GM23338 (cell line): Measurements from ENCODE around the gene KRTAP5-1. TPM values are rescaled to one million over a fixed set of nuclear protein-coding genes. Genes with fewer than 3 reads are reported as not detected.

Experiments used
- ATAC-seq: fragments of 200-7000 bp; cut with Tn5 transposase; 3 replicates; pipeline ENCODE4 v1.9.1; 2020
- DNase-seq: peaks from one replicate; pipeline ENCODE4 v3.0.0-alpha.2; 2015; ENCODE audit warnings: low spot score
- H2AFZ ChIP-seq: fragments of 200-600 bp; sonication (generic); 2 replicates; pipeline ENCODE4 v1.8.0; 2016; ENCODE audit warnings: antibody characterized with exemption, mild to moderate bottlenecking, moderate library complexity
- H3F3A ChIP-seq: fragments of 200-600 bp; sonication (generic); replicated peaks from 2 replicates; pipeline ENCODE4 v1.8.0; 2017; ENCODE audit warnings: antibody characterized with exemption, mixed run types, low read depth
- H3K27ac ChIP-seq: fragments of 200-600 bp; sonication (generic); 2 replicates; pipeline ENCODE4 v1.6.1; 2016; ENCODE audit warnings: low read depth
- H3K27me3 ChIP-seq: fragments of 200-600 bp; sonication (generic); 2 replicates; pipeline ENCODE4 v1.8.0; 2016; ENCODE audit warnings: mild to moderate bottlenecking, mixed run types, moderate library complexity; ENCODE audit not compliant: insufficient read depth
- H3K36me3 ChIP-seq: fragments of 200-600 bp; sonication (generic); 2 replicates; pipeline ENCODE4 v1.8.0; 2016; ENCODE audit warnings: mild to moderate bottlenecking; ENCODE audit not compliant: insufficient read depth
- H3K4me1 ChIP-seq: fragments of 200-600 bp; sonication (generic); 2 replicates; pipeline ENCODE4 v1.8.0; 2016; ENCODE audit warnings: mild to moderate bottlenecking, moderate library complexity; ENCODE audit not compliant: insufficient read depth
- H3K4me2 ChIP-seq: fragments of 200-600 bp; sonication (generic); 2 replicates; pipeline ENCODE4 v1.7.1; 2017; ENCODE audit warnings: mixed run types
- H3K4me3 ChIP-seq: fragments of 200-600 bp; sonication (generic); 2 replicates; pipeline ENCODE4 v1.6.1; 2016; ENCODE audit warnings: mixed run types
- H3K79me2 ChIP-seq: fragments of 200-600 bp; sonication (generic); replicated peaks from 2 replicates; pipeline ENCODE4 v1.8.0; 2017; ENCODE audit warnings: mild to moderate bottlenecking; ENCODE audit not compliant: insufficient read depth
- H3K9me2 ChIP-seq: fragments of 200-600 bp; sonication (generic); 2 replicates; pipeline ENCODE4 v1.8.0; 2017; ENCODE audit not compliant: insufficient read depth
- H4K20me1 ChIP-seq: fragments of 200-600 bp; sonication (generic); replicated peaks from 2 replicates; pipeline ENCODE4 v1.8.0; 2017; ENCODE audit warnings: mild to moderate bottlenecking; ENCODE audit not compliant: insufficient read depth
- H3K27ac Mint-ChIP-seq: 2 replicates; pipeline ENCODE4 v1.8.0; 2020; ENCODE audit warnings: inconsistent platforms, mild to moderate bottlenecking, moderate library complexity, mixed read lengths
- H3K27me3 Mint-ChIP-seq: 3 replicates; pipeline ENCODE4 v1.8.0; 2022; ENCODE audit warnings: low read depth, mild to moderate bottlenecking, moderate library complexity, mixed read lengths, inconsistent platforms; ENCODE audit not compliant: insufficient read depth, poor library complexity
- H3K36me3 Mint-ChIP-seq: 3 replicates; pipeline ENCODE4 v1.8.0; 2021; ENCODE audit warnings: low read depth, mild to moderate bottlenecking, inconsistent platforms, moderate library complexity, mixed read lengths
- H3K4me1 Mint-ChIP-seq: 3 replicates; pipeline ENCODE4 v1.8.0; 2020; ENCODE audit warnings: mild to moderate bottlenecking, inconsistent platforms, mixed read lengths
- H3K4me3 Mint-ChIP-seq: 3 replicates; pipeline ENCODE4 v1.8.0; 2021; ENCODE audit warnings: moderate library complexity, mild to moderate bottlenecking, inconsistent platforms, mixed read lengths
- H3K9me3 Mint-ChIP-seq: 3 replicates; pipeline ENCODE4 v1.8.0; 2020; ENCODE audit warnings: moderate library complexity, mild to moderate bottlenecking, inconsistent platforms, mixed read lengths
- CREB1 ChIP-seq: fragments of 250-450 bp; sonication (Bioruptor Pico); IDR thresholded peaks from 2 replicates; pipeline ENCODE4 v1.5.0; 2020; ENCODE audit warnings: low read depth, mild to moderate bottlenecking, moderate library complexity
- CTCF ChIP-seq, 2 experiments: fragments of 200-600 bp in 1 of 2; sonication (generic) in 1 of 2; conservative IDR thresholded peaks; 2 replicates each; pipeline versions ENCODE4 v1.5.1 to v1.6.1; 2016 to 2017; ENCODE audit warnings: antibody characterized with exemption in 2 of 2, low read depth in 2 of 2, mild to moderate bottlenecking in 2 of 2, moderate library complexity in 1 of 2
- ETS1 ChIP-seq: IDR thresholded peaks from 2 replicates; pipeline ENCODE4 v1.6.1; 2016; ENCODE audit warnings: antibody characterized with exemption
- EZH2 ChIP-seq: fragments of 200-600 bp; sonication (generic); IDR thresholded peaks from one replicate; pipeline ENCODE4 v1.8.0; 2017; ENCODE audit warnings: antibody characterized with exemption, mild to moderate bottlenecking, low read depth; ENCODE audit not compliant: unreplicated experiment
- EZH2phosphoT487 ChIP-seq: fragments of 200-600 bp; sonication (generic); IDR thresholded peaks from one replicate; pipeline ENCODE4 v1.8.1; 2018; ENCODE audit warnings: antibody characterized with exemption; ENCODE audit not compliant: unreplicated experiment
- JUNB ChIP-seq: IDR thresholded peaks from one replicate; pipeline ENCODE4 v1.6.1; 2016; ENCODE audit warnings: antibody characterized with exemption; ENCODE audit not compliant: unreplicated experiment
- NANOG ChIP-seq: IDR thresholded peaks from 2 replicates; pipeline ENCODE4 v1.6.1; 2016; ENCODE audit warnings: antibody characterized with exemption, borderline replicate concordance
- POLR2AphosphoS5 ChIP-seq: IDR thresholded peaks from 2 replicates; pipeline ENCODE4 v1.6.1; 2016; ENCODE audit warnings: antibody characterized with exemption, low read depth
- REST ChIP-seq: IDR thresholded peaks from one replicate; pipeline ENCODE4 v1.6.1; 2018; ENCODE audit warnings: antibody characterized with exemption; ENCODE audit not compliant: unreplicated experiment
- STAT1 ChIP-seq: IDR thresholded peaks from one replicate; pipeline ENCODE4 v1.6.1; 2016; ENCODE audit warnings: antibody characterized with exemption; ENCODE audit not compliant: unreplicated experiment
- ZNF114 ChIP-seq: fragments of 250-450 bp; sonication (Bioruptor Pico); IDR thresholded peaks from 2 replicates; pipeline ENCODE4 v1.5.0; 2020; ENCODE audit warnings: mild to moderate bottlenecking, moderate library complexity
- ZNF331 ChIP-seq: fragments of 250-450 bp; sonication (Bioruptor Pico); IDR thresholded peaks from 2 replicates; pipeline ENCODE4 v1.5.0; 2020; ENCODE audit warnings: low read depth, mild to moderate bottlenecking, moderate library complexity
- ZNF462 ChIP-seq: fragments of 250-450 bp; sonication (Bioruptor Pico); IDR thresholded peaks from 2 replicates; pipeline ENCODE4 v1.5.0; 2020; ENCODE audit warnings: mild to moderate bottlenecking, moderate library complexity
- polyA plus RNA-seq: library from polyadenylated mRNA; unstranded; fragments of >200 nt; fragmentation: Nextera tagmentation; extraction: Ambion mirVana; gene quantifications from 2 replicates; pipeline ENCODE4 v1.2.1, GENCODE V29; 2016
- total RNA-seq: library from RNA; depleted of rRNA; stranded (reverse); fragments of >200 nt; shearing (Covaris generic); gene quantifications from 2 replicates; pipeline ENCODE4 v1.2.3, GENCODE V29; 2014

Gene KRTAP5-1
- total and polyA plus RNA-seq, 2 experiments from 2014 or later: not detected

- DNase-seq (no peak), ATAC-seq (no peak)
- H3K9me3 Mint-ChIP-seq: no peaks in the 10 kb centered on the region
- Histone ChIP-seq H3K4me1 (peaks cover 28% of the 10 kb centered on the region), H3K4me2 (no peak overlapping the region), H4K20me1 (no peaks in the 10 kb centered on the region), H3K79me2 (no peaks in the 10 kb centered on the region), H3K27me3 (peaks cover 17% of the 10 kb centered on the region), H3F3A (no peaks in the 10 kb centered on the region), H3K36me3 (no peaks in the 10 kb centered on the region), H3K9me2 (no peaks in the 10 kb centered on the region), H2AFZ (no peak overlapping the region), H3K27ac (no peak overlapping the region), H3K4me3 (no peak overlapping the region)
- TF ChIP-seq CTCF (conservative IDR thresholded peaks at IDR 0.05; ENCODE audit: low read depth in 2 of 2) (no peak), ZNF114 (CRISPR knock-in tag) (no peak), ZNF462 (CRISPR knock-in tag) (no peak), EZH2 (no peak), STAT1 (no peak), REST (no peak), ZNF331 (no peak), NANOG (no peak), EZH2phosphoT487 (no peak), ETS1 (no peak), POLR2AphosphoS5 (no peak), JUNB (no peak), CREB1 (CRISPR knock-in tag) (no peak)
- H3K27ac Mint-ChIP-seq: no peak overlapping the region
- peaks cover 35% of the 10 kb centered on the region for H3K27me3 Mint-ChIP-seq
- H3K36me3 Mint-ChIP-seq: no peaks in the 10 kb centered on the region
- H3K4me1 Mint-ChIP-seq: peaks cover 19% of the 10 kb centered on the region; the same call in 2 of the 3 replicates
- no peak overlapping the region for H3K4me3 Mint-ChIP-seq
Measured at GRCh38 chr11:1561955-1562354, 23.1 kb downstream of the KRTAP5-1 start.
